Kidney (tissue), 14 donors: Measurements from ENCODE around the gene STX16. TPM values are rescaled to one million over a fixed set of nuclear protein-coding genes. Genes with fewer than 3 reads are reported as not detected.

Experiments used
- DNase-seq, 5 donors: peaks; one replicate each; pipeline ENCODE4 v3.0.0-alpha.2; 2013 to 2020
- FAIRE-seq: peaks from 2 replicates; lab custom pipeline; 2012; peaks lifted over from hg19 to GRCh38; lab: Jason Lieb, UNC
- H3K27ac ChIP-seq, 2 donors: one replicate each; pipeline ENCODE4 v1.7.0; 2013; ENCODE audit warnings: low read depth in 2 of 2, low read length in 2 of 2, inconsistent platforms in 1 of 2
- H3K27me3 ChIP-seq: one replicate; pipeline ENCODE4 v1.7.1; 2013; ENCODE audit warnings: low read length, inconsistent platforms; ENCODE audit not compliant: control insufficient read depth, insufficient read depth
- H3K36me3 ChIP-seq, 3 donors: one replicate each; pipeline versions ENCODE4 v1.7.0 to v1.7.1; 2013; ENCODE audit warnings: low read length in 3 of 3, control low read depth in 1 of 3, inconsistent platforms in 1 of 3; ENCODE audit not compliant: insufficient read depth in 3 of 3, control insufficient read depth in 2 of 3
- H3K4me1 ChIP-seq, 3 donors: one replicate each; pipeline versions ENCODE4 v1.7.0 to v1.7.1; 2013; ENCODE audit warnings: low read length in 3 of 3, inconsistent platforms in 1 of 3, low read depth in 1 of 3; ENCODE audit not compliant: control insufficient read depth in 2 of 3, insufficient read depth in 2 of 3
- H3K4me3 ChIP-seq, 3 donors: one replicate each; pipeline versions ENCODE4 v1.7.0 to v1.8.1; 2013; ENCODE audit warnings: low read length in 3 of 3, control low read depth in 1 of 3, inconsistent platforms in 1 of 3
- H3K9ac ChIP-seq, 3 donors: one replicate each; pipeline versions ENCODE4 v1.7.0 to v1.7.1; 2013; ENCODE audit warnings: low read length in 3 of 3, control low read depth in 1 of 3, inconsistent platforms in 1 of 3
- H3K9me3 ChIP-seq, 3 donors: one replicate each; pipeline versions ENCODE4 v1.7.0 to v1.7.1; 2013; ENCODE audit warnings: low read length in 3 of 3, control low read depth in 1 of 3, inconsistent platforms in 1 of 3; ENCODE audit not compliant: control insufficient read depth in 2 of 3, insufficient read depth in 1 of 3
- intact Hi-C: fragments of 100-400 bp; cut with DNase I; formaldehyde crosslinking; loops from one replicate; pipeline ENCODE4 v1.11.1; 2022
- polyA plus RNA-seq: library from polyadenylated mRNA; stranded (reverse); fragments of 350-450 nt; fragmentation: Illumina TruSeq; extraction: RNeasy Lipid Tissue Mini Kit (QIAGEN cat#74804); gene quantifications from one replicate; pipeline ENCODE4 v1.2.3, GENCODE V29; 2014; ENCODE audit warnings: low read depth, low replicate concordance; ENCODE audit not compliant: insufficient read depth
- total RNA-seq: library from RNA; stranded (reverse); fragmentation: NEBNext Ultra II Directional; extraction: Animal tissue kit (Norgen Biotek cat#: 25700); gene quantifications from one replicate; pipeline ENCODE4 v1.2.1, GENCODE V29; 2021
- TF ChIP-seq, protein P1 (sequence below): IDR thresholded peaks from 3 replicates; pipeline ENCODE4 v1.5.1; 2012; ENCODE audit warnings: mild to moderate bottlenecking, moderate library complexity, borderline replicate concordance; ENCODE audit not compliant: insufficient read depth; ENCODE audit errors: extremely low read depth
- donor health status: control.
- donor health status: control.
- donor health status: control.
- donor health status: control.
- donor health status: control.
- donor health status: DM: yes; HTN: yes; CAD: no.
- donor health status: Normal renal cell carcinoma (clear cell type).

STX16 gene
- total and polyA plus RNA-seq, 2 donors from 2014 or later, result 20.6 to 60.7 TPM

DNA sequence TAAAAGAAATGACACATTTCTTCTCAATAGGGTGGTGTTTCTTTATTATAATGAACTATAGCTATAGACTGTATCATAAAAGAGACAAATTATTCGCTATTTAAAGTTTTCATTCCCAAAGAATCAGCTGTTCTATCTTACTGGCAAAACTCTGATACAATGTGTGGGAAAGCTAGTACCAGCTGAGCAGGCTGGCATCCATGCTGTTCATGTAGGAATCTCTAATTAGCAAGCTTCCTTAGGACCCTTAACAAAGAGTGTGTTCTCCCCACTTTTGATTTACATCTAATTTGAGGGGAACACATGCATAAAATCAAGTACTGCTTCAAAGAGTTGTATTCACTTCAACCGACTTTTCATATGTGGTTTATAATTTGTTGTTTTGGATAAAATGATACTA lies 13.2 kb downstream of the STX16 start:
- Histone ChIP-seq H3K9ac (no peak overlapping the region), H3K27me3 (no peaks in the 10 kb centered on the region), H3K4me1 (no peaks in the 10 kb centered on the region), H3K36me3 (peaks cover 9 to 25% (median 17%) of the 10 kb centered on the region in 3 donors), H3K9me3 (no peaks in the 10 kb centered on the region), H3K27ac (no peak overlapping the region), H3K4me3 (no peak overlapping the region)
- DNase-seq (no peak), FAIRE-seq (no peak)
- intact Hi-C loops, result no loop called here
- TF ChIP-seq, protein P1, sequence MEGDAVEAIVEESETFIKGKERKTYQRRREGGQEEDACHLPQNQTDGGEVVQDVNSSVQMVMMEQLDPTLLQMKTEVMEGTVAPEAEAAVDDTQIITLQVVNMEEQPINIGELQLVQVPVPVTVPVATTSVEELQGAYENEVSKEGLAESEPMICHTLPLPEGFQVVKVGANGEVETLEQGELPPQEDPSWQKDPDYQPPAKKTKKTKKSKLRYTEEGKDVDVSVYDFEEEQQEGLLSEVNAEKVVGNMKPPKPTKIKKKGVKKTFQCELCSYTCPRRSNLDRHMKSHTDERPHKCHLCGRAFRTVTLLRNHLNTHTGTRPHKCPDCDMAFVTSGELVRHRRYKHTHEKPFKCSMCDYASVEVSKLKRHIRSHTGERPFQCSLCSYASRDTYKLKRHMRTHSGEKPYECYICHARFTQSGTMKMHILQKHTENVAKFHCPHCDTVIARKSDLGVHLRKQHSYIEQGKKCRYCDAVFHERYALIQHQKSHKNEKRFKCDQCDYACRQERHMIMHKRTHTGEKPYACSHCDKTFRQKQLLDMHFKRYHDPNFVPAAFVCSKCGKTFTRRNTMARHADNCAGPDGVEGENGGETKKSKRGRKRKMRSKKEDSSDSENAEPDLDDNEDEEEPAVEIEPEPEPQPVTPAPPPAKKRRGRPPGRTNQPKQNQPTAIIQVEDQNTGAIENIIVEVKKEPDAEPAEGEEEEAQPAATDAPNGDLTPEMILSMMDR, result no peak

DNA sequence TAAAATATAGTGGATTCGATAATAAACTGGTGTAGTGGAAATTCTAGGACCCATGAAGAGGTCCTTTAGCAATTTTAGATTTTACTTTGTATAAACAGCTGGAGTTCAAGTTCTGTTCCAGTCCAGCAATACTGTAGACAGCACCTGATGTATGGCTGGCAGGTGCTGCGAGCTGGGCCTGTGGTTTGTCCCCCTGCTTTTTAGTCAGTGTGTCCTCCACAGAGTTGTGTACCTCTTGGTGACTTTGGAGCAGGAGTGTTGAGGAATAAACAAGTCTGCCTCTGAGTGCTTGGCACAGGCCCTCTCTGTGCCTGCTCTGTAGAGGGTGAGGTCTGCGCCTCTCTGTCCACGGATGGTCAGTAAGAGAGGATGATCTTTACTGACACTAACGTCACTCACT lies 13.8 kb downstream of the STX16 start:
- Histone ChIP-seq H3K9me3 (no peaks in the 10 kb centered on the region), H3K27ac (no peak overlapping the region), H3K36me3 (peaks cover 9 to 28% (median 21%) of the 10 kb centered on the region in 3 donors), H3K9ac (peak overlapping the region in 1 of 3 donors; percentile 21), H3K4me1 (no peaks in the 10 kb centered on the region), H3K4me3 (no peak overlapping the region), H3K27me3 (no peaks in the 10 kb centered on the region)
- DNase-seq, result no peak
- FAIRE-seq, result no peak
- intact Hi-C loops, result no loop called here
- TF ChIP-seq, protein P1, result no peak

DNA sequence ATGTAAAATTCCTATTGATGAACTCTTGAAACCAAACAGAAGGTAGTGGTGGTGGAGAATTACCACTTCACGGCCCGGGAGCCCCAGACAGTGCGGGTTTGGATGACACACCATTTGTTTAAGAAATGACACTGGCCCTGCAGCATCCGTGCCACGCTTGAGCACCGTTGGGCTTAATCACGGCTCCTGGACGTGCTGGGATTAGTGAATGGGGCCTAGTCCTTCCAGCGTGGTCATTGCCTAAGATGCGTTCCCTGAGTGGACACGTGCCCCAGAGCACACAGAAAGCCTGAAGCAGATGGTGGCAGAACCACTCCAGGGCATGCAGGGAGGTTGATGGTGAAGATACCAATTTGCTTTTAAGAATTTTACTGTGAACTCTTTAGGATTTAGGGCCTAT lies 14.5 kb downstream of the STX16 start:
- TF ChIP-seq, protein P1, result no peak
- Histone ChIP-seq H3K4me1 (no peaks in the 10 kb centered on the region), H3K4me3 (no peak overlapping the region), H3K36me3 (peaks cover 9 to 34% (median 25%) of the 10 kb centered on the region in 3 donors), H3K27me3 (no peaks in the 10 kb centered on the region), H3K27ac (peak overlapping the region in 1 of 2 donors; percentile 44), H3K9ac (peak overlapping the region in 1 of 3 donors; percentile 21), H3K9me3 (no peaks in the 10 kb centered on the region)
- intact Hi-C loops, result no loop called here
- no peak for FAIRE-seq
- no peak for DNase-seq

DNA sequence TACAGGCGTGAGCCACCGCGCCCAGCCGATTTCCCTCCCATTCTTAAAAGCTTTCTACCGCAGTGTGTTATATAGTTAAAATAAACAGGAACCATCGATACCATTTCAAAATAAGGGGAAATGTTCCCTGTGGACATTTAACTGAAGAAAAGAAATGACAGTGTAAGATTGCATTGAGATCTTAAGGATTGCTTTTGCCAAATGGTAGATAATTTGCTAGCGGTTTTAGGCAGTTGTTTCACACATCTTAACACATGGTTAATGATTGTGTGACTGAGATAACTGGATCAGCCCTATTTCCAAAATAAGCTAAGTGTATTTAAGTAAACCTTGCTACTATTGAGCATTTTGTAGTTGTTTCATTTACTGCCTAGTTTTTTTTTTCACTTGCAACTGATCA lies 15.6 kb downstream of the STX16 start:
- TF ChIP-seq, protein P1, result no peak
- intact Hi-C loops, result no loop called here
- peaks cover 12 to 33% (median 30%) of the 10 kb centered on the region in 3 donors for H3K36me3 ChIP-seq
- no peak overlapping the region for H3K27ac ChIP-seq
- H3K4me3 ChIP-seq, result no peak overlapping the region
- H3K9ac ChIP-seq, result no peak overlapping the region
- no peak for DNase-seq
- FAIRE-seq, result no peak
- no peaks in the 10 kb centered on the region for H3K4me1 ChIP-seq
- H3K9me3 ChIP-seq, result no peaks in the 10 kb centered on the region
- no peaks in the 10 kb centered on the region for H3K27me3 ChIP-seq
